GM21423 (cell line): ENCODE results near the gene GINS3.

Experiments used
- ATAC-seq: cut with Tn5 transposase; IDR thresholded peaks from one replicate; pipeline ENCODE4 v1.9.1; 2021; ENCODE audit warnings: mild to moderate bottlenecking, moderate library complexity; ENCODE audit not compliant: unreplicated experiment

The GINS3 gene

GRCh38 chr16:58392215-58393137, at the start of gene GINS3:
Gene GINS3 (plus strand): TSS chr16:58392471. CDS start chr16:58392602, 131 bp downstream.
- peak; percentile 93 for ATAC-seq

DNA sequence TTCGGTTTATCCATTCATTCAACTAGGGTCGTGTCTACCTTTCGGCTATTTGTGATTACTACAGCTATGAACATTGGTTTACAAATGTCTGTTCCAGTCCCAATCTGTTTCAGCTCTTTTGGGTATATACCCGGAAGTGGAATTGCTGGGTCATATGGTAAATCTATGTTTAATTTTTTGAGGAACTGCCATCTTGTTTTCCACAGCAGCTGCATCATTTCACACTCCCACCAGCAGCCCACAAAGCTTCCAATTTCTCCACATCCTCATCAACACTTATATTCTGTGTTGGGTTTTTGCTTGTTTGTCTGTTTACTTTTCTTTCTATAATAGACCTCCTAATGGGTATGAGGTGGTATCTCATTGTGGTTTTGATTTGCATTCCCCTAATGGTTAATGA, 48.7 kb upstream of the GINS3 start:
- ATAC-seq, result no peak

- no peak for ATAC-seq
These were observed 46.5 kb upstream of the GINS3 start for GRCh38 chr16:58345574-58346354.

GRCh38 chr16:58346831-58347371, 45.4 kb upstream of the GINS3 start:
- no peak for ATAC-seq

- no peak for ATAC-seq
These were observed 43.3 kb upstream of the GINS3 start for GRCh38 chr16:58348986-58349385.

DNA sequence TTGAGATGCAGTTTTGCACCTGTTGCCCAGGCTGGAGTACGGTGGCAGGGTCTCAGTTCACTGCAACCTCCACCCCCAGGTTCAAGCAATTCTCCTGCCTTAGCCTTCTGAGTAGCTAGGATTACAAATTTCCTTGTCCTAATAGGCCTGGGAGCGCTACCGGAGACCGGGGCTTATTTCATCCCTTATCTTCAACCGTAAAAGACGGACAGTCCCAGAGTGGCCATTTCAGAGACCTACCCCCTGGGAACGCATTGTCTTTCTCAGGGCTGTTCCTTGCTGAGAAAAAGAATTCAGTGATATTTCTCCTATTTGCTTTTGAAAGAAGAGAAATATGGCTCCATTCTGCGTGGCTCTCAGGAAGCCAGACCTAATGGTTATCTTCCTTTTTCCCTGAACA, 39.6 kb upstream of the GINS3 start:
- no peak for ATAC-seq

DNA sequence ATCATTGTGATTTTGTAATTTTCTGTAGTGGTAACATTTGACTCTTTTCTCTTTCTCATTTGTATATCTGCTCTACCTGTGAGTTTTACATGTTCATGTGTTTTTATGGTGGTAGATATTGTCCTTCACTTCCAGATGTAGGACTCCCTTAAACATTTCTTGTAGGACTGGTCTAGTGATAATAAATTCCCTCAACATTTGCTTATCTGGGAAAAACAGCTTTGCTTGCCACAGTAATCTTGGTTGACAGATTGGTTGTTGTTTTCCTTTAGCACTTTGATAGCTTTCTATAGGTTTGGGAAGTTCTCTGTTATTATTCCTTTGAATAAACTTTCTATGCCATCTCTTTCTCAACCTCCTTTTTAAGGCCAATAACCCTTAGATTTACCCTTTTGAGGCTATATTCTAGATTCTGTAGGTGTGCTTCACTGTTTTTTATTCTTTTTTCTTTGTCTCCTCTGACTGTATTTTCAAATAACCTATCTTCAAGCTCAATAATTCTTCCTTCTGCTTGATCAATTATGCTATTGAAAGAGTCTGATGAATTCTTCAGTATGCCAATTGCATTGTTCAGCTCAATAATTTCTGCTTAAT, 32.1 kb upstream of the GINS3 start:
- no peak for ATAC-seq

GRCh38 chr16:58361726-58362125, 30.5 kb upstream of the GINS3 start:
- no peak for ATAC-seq

GRCh38 chr16:58363746-58364393, 28.4 kb upstream of the GINS3 start:
- no peak for ATAC-seq

DNA sequence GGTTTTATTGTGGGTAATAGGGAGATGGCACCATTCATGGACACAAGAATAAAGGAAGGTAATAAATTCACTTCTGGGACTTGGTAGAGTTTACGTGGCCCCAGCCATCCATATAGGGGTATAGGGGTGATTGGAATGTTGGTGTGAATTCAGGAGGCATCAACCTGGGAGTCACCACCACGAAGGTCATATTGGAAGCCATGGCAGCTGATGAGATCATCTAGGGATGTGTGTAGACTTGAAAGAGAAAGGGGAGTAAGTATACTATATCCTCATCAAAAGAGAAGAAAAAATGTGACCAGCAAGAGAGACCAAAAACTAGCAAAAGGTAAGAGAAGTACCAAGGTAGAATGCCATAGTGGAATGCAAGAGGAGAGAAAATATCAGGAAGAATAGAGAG, 26.6 kb upstream of the GINS3 start:
- no peak for ATAC-seq

DNA sequence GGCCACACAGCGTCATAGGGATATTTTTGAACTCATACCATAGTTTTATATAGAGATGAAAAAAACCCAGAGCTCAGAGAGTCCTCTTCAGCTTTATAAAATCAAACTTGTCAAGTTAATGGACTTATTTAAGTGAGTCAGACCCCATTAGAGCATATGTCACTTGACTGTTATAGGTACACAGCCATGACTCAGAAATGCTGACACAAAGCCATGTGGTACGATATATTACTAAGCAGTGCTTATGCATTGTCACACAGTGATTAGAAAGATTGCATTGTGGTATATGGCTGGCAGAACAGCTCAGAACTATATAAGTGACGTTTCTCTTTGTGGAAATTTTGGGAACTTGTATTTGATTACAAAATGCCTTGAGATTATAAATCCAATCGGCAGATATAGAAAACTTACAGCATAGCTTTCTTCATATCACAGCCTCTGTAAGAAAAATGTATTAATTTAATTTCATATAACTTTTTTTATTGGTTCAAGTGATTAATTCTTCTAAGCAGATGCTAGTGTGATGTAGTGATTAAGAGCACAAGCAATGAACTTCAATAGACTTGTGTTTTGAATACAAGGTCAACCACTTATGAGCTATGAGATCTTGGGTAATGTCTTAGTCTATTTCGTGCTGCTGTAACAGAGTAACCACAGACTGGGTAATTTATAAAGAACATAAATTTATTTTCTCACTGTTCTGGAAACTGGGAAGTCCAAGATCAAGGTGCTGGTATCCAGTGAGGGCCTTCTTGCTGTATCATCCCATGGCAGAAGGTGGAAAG, 25.8 kb upstream of the GINS3 start:
- ATAC-seq, result no peak

DNA sequence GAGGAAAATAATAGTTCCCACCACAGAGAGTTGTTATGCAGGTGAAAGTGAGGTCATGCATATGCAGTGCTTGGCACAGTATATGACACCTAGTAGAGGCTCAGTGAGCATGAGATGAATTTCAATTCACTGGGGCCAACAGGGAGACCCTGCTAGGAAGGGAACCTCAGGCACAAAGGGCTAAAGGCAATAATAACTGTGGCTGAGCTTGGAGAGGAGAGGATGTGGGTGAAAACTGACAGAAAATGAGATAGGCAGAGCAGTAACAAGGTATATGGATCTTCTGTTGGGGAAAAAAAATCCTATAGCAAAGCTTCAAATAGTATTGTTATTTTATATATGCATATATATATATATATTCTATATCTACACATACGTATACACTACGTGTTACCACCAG, 25.0 kb upstream of the GINS3 start:
- ATAC-seq, result no peak

- no peak for ATAC-seq
These were observed 20.4 kb upstream of the GINS3 start for GRCh38 chr16:58371841-58372240.

DNA sequence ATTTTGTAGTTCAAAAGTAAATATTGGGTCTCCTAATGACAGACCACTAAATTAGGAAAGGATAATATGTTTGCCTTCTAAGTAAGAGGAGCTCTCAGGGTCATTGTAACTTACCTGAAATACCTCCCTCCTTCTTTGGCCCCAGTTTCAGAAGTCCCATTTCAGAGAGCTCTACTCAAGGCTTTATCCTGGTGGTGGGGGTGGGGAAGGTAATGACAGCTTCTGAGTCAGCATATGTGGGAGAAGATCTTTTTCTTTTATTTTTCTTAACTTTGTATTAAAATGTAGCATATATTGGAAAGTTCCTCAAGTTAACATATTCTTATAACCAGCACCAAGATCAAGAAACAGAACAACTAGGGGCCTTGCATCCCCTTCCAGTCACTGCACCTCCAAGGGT, 16.9 kb upstream of the GINS3 start:
- no peak for ATAC-seq

- no peak for ATAC-seq
These were observed 14.3 kb upstream of the GINS3 start for GRCh38 chr16:58377932-58378331.

DNA sequence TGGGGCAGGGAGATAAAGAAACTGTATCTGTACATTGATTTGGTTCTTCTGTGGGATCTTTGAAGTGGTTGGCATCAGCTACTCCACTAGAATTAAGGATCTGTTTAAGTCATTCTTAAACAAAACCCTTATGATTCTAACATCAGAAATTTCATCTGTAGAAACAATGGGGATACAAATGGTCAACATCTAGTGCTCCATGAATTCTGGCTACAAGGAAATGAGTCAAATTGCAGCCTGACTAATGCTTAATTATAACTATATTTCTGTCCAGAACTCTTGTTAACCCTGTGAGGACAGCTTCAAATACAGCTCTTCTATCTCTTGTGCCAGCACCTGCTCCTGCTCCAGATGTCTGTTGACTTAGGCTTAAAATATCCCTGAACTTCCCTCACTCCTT, 13.9 kb upstream of the GINS3 start:
- no peak for ATAC-seq

GRCh38 chr16:58379736-58380135, 12.5 kb upstream of the GINS3 start:
- no peak for ATAC-seq

DNA sequence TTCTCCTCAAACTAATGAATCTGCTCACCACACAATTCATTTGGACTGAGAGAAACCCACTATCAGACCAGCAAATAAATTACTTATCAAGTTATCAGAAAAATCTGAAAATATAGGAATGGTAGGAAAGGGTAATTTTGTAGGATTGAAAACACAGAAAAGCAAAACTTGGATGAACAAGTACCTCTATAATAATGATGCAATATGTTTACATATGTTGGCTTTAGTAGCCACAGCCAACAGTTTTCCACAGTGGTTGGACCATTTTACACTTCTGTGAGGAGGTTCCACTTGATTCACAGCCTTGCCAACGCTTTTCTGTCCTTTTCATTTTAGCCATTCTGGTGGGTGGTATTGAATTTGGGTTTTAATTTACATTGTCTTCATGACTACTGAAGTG, 10.6 kb upstream of the GINS3 start:
- no peak for ATAC-seq

GRCh38 chr16:58384437-58385055, 7.7 kb upstream of the GINS3 start:
- ATAC-seq, result no peak
